ENCODE measurements around the gene TEX261.

Gene TEX261

GRCh38 chr2:70961648-70961994 lies 33.1 kb downstream of the TEX261 start:
- H3K4me3 ChIP-seq (ENCODE audit: low read depth, low read length): no peak overlapping the region
- TF ChIP-seq CTCF (IDR thresholded peaks at IDR 0.05; ENCODE audit: control insufficient read depth, extremely low read depth, insufficient read depth): no peak
- DNase-seq (ENCODE audit: low read depth): no peak

GRCh38 chr2:70960833-70961647 lies 33.6 kb downstream of the TEX261 start:
- TF ChIP-seq CTCF (IDR thresholded peaks at IDR 0.05; ENCODE audit: control insufficient read depth, extremely low read depth, insufficient read depth): no peak
- DNase-seq (ENCODE audit: low read depth): no peak
- no peak overlapping the region for H3K4me3 ChIP-seq (ENCODE audit: low read depth, low read length)

GRCh38 chr2:70959851-70960832 lies 34.5 kb downstream of the TEX261 start:
- no peak overlapping the region for H3K4me3 ChIP-seq (ENCODE audit: low read depth, low read length)
- no peak for TF ChIP-seq CTCF (IDR thresholded peaks at IDR 0.05; ENCODE audit: control insufficient read depth, extremely low read depth, insufficient read depth)
- no peak for DNase-seq (ENCODE audit: low read depth)

GRCh38 chr2:70959271-70959761 lies 35.4 kb downstream of the TEX261 start:
- DNase-seq (ENCODE audit: low read depth): no peak
- no peak for TF ChIP-seq CTCF (IDR thresholded peaks at IDR 0.05; ENCODE audit: control insufficient read depth, extremely low read depth, insufficient read depth)
- no peak overlapping the region for H3K4me3 ChIP-seq (ENCODE audit: low read depth, low read length)

- TF ChIP-seq CTCF (IDR thresholded peaks at IDR 0.05; ENCODE audit: control insufficient read depth, extremely low read depth, insufficient read depth): no peak
- DNase-seq (ENCODE audit: low read depth): no peak
- H3K4me3 ChIP-seq (ENCODE audit: low read depth, low read length): no peak overlapping the region
Measured at GRCh38 chr2:70958759-70959158, 35.9 kb downstream of the TEX261 start.

GRCh38 chr2:70957798-70958197 lies 36.9 kb downstream of the TEX261 start:
- DNase-seq (ENCODE audit: low read depth): no peak
- H3K4me3 ChIP-seq (ENCODE audit: low read depth, low read length): no peak overlapping the region
- no peak for TF ChIP-seq CTCF (IDR thresholded peaks at IDR 0.05; ENCODE audit: control insufficient read depth, extremely low read depth, insufficient read depth)

Data from LNCaP clone FGC (cell line).